ENCODE measurements around the gene RGS11. TPM values are rescaled to one million over a fixed set of nuclear protein-coding genes. Genes with fewer than 3 reads are reported as not detected.

The RGS11 gene
- total and polyA plus RNA-seq, 9 of the 15 experiments (the other 6 are each of a cell fraction or from before 2014, with no cell fraction given), result not detected

DNA sequence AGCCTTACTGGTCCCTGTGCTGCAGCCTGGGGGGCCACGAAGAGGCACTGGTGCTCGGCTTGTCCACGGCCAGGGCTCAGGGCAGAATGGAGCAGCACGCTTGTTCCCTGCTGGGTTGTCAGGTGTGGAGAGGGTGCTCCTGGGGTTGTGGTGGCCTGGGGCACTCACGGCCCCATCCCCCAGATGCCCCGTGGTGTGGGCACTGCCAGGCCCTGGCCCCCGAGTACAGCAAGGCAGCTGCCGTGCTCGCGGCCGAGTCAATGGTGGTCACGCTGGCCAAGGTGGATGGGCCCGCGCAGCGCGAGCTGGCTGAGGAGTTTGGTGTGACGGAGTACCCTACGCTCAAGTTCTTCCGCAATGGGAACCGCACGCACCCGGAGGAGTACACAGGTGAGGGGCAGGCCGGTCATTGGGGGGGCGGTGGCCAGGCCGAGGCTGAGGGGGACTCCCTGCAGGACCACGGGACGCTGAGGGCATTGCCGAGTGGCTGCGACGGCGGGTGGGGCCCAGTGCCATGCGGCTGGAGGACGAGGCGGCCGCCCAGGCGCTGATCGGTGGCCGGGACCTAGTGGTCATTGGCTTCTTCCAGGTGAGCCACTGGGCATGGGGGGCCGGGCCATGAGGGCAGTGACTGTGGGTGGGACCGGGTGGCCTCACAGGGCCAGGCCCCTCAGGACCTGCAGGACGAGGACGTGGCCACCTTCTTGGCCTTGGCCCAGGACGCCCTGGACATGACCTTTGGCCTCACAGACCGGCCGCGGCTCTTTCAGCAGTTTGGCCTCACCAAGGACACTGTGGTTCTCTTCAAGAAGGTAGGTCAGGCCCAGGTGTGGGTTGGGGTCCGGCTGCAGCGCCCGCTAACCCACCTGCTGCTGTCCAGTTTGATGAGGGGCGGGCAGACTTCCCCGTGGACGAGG is 8.7 kb upstream of the RGS11 start:
- in situ Hi-C loops (cut with MboI), result no loop called here
- no peak for ATAC-seq
- H3K36me3 ChIP-seq (ENCODE audit: control insufficient read depth, insufficient read depth, low read length), result peaks cover 29% of the 10 kb centered on the region; the same call in 1 of the 3 replicates
- H3K9me1 ChIP-seq (ENCODE audit: control insufficient read depth, insufficient read depth, low read length), result no peaks in the 10 kb centered on the region
- CTCF ChIA-PET (ENCODE audit: low intra/inter-chr PET ratio), result no interaction called here
- no peaks in the 10 kb centered on the region for H3K79me2 ChIP-seq (ENCODE audit: control insufficient read depth, insufficient read depth, low read length)
- no peaks in the 10 kb centered on the region for H4K20me1 ChIP-seq (replicated peaks; ENCODE audit: control insufficient read depth, insufficient read depth, low read length)
- TF ChIP-seq NFIC (IDR thresholded peaks at IDR 0.05), result peak; percentile 29; the same call in 1 of the 2 replicates
- no peak for TF ChIP-seq CBX2 (IDR thresholded peaks at IDR 0.05; ENCODE audit: insufficient read depth, low read length, poor library complexity, severe bottlenecking)
- TF ChIP-seq, protein P1, sequence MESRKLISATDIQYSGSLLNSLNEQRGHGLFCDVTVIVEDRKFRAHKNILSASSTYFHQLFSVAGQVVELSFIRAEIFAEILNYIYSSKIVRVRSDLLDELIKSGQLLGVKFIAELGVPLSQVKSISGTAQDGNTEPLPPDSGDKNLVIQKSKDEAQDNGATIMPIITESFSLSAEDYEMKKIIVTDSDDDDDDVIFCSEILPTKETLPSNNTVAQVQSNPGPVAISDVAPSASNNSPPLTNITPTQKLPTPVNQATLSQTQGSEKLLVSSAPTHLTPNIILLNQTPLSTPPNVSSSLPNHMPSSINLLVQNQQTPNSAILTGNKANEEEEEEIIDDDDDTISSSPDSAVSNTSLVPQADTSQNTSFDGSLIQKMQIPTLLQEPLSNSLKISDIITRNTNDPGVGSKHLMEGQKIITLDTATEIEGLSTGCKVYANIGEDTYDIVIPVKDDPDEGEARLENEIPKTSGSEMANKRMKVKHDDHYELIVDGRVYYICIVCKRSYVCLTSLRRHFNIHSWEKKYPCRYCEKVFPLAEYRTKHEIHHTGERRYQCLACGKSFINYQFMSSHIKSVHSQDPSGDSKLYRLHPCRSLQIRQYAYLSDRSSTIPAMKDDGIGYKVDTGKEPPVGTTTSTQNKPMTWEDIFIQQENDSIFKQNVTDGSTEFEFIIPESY (CRISPR knock-in tag; IDR thresholded peaks at IDR 0.05), result 0 out of 2 replicates have a peak, but pooled peaks have one; percentile 28
- TF ChIP-seq HNRNPL (IDR thresholded peaks at IDR 0.05; ENCODE audit: low read depth, low read length), result peak; percentile 76
- no peak for TF ChIP-seq ZNF263 (CRISPR knock-in tag; IDR thresholded peaks at IDR 0.05; ENCODE audit: borderline replicate concordance)
- peak; percentile 28; the same call in 1 of the 2 replicates for TF ChIP-seq POLR2G (IDR thresholded peaks at IDR 0.05; ENCODE audit: low read depth, low read length)
- TF ChIP-seq NR2C1 (IDR thresholded peaks at IDR 0.05), result peak; percentile 32; the same call in 1 of the 2 replicates
- no peak for TF ChIP-seq NR2C1 (tag; IDR thresholded peaks at IDR 0.05)
- POLR2A ChIA-PET, result interaction anchor here (0.6 to 1.4 kb wide), 3 partner anchors 18 to 296 kb away, joined by 3 to 4 read pairs (median 3); no protein-coding TSS in a partner anchor
- H3K4me2 ChIP-seq (ENCODE audit: insufficient read depth, low read length), result no peak overlapping the region
- H3K4me3 ChIP-seq, result no peak overlapping the region
- no peaks in the 10 kb centered on the region for H3K27me3 ChIP-seq (ENCODE audit: control insufficient read depth in 2 of 2, insufficient read depth in 2 of 2, low read length in 2 of 2)
- peaks cover 0 to 60% of the 10 kb centered on the region in 2 experiments; a peak in 2 of 5 replicates for H3K4me1 ChIP-seq (replicated peaks in 1 of 2; ENCODE audit: control insufficient read depth in 2 of 2, insufficient read depth in 2 of 2, low read length in 2 of 2)
- H3K27ac ChIP-seq (ENCODE audit: extremely low read depth, low read depth, low read length), result no peak overlapping the region
- WGBS (ENCODE audit: insufficient coverage, low coverage, missing lambda C conversion rate), result 90% methylated on average over 37 of the region's 52 CpGs
- DNase-seq (ENCODE audit: extremely low read depth in 1 of 4, low spot score in 3 of 4), result no peak
- no peak for FAIRE-seq
- no peak overlapping the region for H2AFZ ChIP-seq (ENCODE audit: low read depth, low read length)
- no peak overlapping the region for H3K9ac ChIP-seq (ENCODE audit: insufficient read depth in 1 of 2, low read depth in 2 of 2, low read length in 2 of 2)
- BruUV-seq (replicated peaks), result no TSS peak
- intact Hi-C loops (cut with micrococcal nuclease), result no loop called here
- H3K9me3 ChIP-seq (replicated peaks; ENCODE audit: control insufficient read depth, insufficient read depth, low read depth, low read length), result no peaks in the 10 kb centered on the region
